H1 (cell line): ENCODE data around the gene RAB8B. TPM values are rescaled to one million over a fixed set of nuclear protein-coding genes. Genes with fewer than 3 reads are reported as not detected.

Experiments used
- CTCF ChIA-PET: fragments of 300-600 bp; sonication (Branson Sonifier 250); formaldehyde crosslinking; loops from one replicate; lab custom pipeline; 2021; ENCODE audit not compliant: partially characterized antibody; lab: Charles Lee
- POLR2A ChIA-PET: fragments of 300-600 bp; sonication (Branson Sonifier 250); formaldehyde crosslinking; loops from one replicate; lab custom pipeline; 2021; ENCODE audit warnings: inconsistent platforms; ENCODE audit not compliant: partially characterized antibody; lab: Charles Lee
- DNase-seq, 2 experiments: peaks; one replicate each; pipeline versions ENCODE4 v3.0.0 to v3.0.0-alpha.2; 2010 to 2022; ENCODE audit warnings: low spot score in 2 of 2, low read depth in 1 of 2, mixed read lengths in 1 of 2
- FAIRE-seq: peaks from 2 replicates; lab custom pipeline; 2011; peaks lifted over from hg19 to GRCh38; lab: Jason Lieb, UNC
- H2AFZ ChIP-seq: 2 replicates; pipeline ENCODE4 v1.8.1; 2012; ENCODE audit warnings: low read length, inconsistent platforms
- H2AK5ac ChIP-seq: 2 replicates; pipeline ENCODE4 v1.6.1; 2013; ENCODE audit warnings: low read depth, low read length
- H2BK120ac ChIP-seq: replicated peaks from 2 replicates; pipeline ENCODE3; 2013; ENCODE audit warnings: low read depth, low read length, inconsistent platforms
- H2BK12ac ChIP-seq: 2 replicates; pipeline ENCODE4 v1.6.1; 2013; ENCODE audit warnings: low read depth, low read length
- H2BK15ac ChIP-seq: 2 replicates; pipeline ENCODE4 v1.6.1; 2013; ENCODE audit warnings: low read length
- H2BK20ac ChIP-seq: 2 replicates; pipeline ENCODE4 v1.6.1; 2013; ENCODE audit warnings: low read length
- H2BK5ac ChIP-seq: 2 replicates; pipeline ENCODE4 v1.6.1; 2013; ENCODE audit warnings: low read depth, low read length
- H3K14ac ChIP-seq: 2 replicates; pipeline ENCODE4 v1.6.1; 2013; ENCODE audit warnings: inconsistent platforms; ENCODE audit not compliant: insufficient read length
- H3K18ac ChIP-seq: 2 replicates; pipeline ENCODE4 v1.6.1; 2013; ENCODE audit warnings: low read length; ENCODE audit errors: extremely low read depth
- H3K23ac ChIP-seq: 2 replicates; pipeline ENCODE4 v1.6.1; 2013; ENCODE audit warnings: inconsistent platforms; ENCODE audit not compliant: insufficient read length
- H3K23me2 ChIP-seq: 2 replicates; pipeline ENCODE4 v1.6.1; 2013; ENCODE audit warnings: low read depth, low read length
- H3K27ac ChIP-seq: 2 replicates; pipeline ENCODE4 v1.6.1; 2011; ENCODE audit warnings: low read depth, low read length, inconsistent platforms
- H3K27me3 ChIP-seq, 4 experiments: replicated peaks in 1 of 4; 1 replicate in 1 of 4; 2 replicates in 3 of 4; pipeline versions ENCODE4 v1.6.1 to v1.8.1; 2011 to 2013; ENCODE audit warnings: low read length in 3 of 4, mild to moderate bottlenecking in 3 of 4, inconsistent platforms in 2 of 4, mixed read lengths in 2 of 4, moderate library complexity in 1 of 4; ENCODE audit not compliant: control insufficient read depth in 3 of 4, insufficient read depth in 3 of 4; ENCODE audit errors: extremely low read depth in 1 of 4
- H3K36me3 ChIP-seq, 4 experiments: 2 replicates each; pipeline versions ENCODE4 v1.6.1 to v1.8.1; 2011 to 2013; ENCODE audit warnings: mild to moderate bottlenecking in 4 of 4, low read length in 3 of 4, moderate library complexity in 2 of 4, control low read depth in 1 of 4, inconsistent platforms in 1 of 4; ENCODE audit not compliant: insufficient read depth in 4 of 4, control insufficient read depth in 2 of 4
- H3K4ac ChIP-seq: replicated peaks from 2 replicates; pipeline ENCODE3; 2013; ENCODE audit warnings: low read length, low read depth, mixed read lengths, inconsistent platforms; ENCODE audit not compliant: insufficient read length
- H3K4me1 ChIP-seq, 4 experiments: replicated peaks in 1 of 4; 1 replicate in 1 of 4; 2 replicates in 3 of 4; pipeline versions ENCODE4 v1.6.1 to v1.8.1; 2011 to 2013; ENCODE audit warnings: low read length in 3 of 4, inconsistent platforms in 2 of 4, mixed read lengths in 1 of 4; ENCODE audit not compliant: insufficient read depth in 4 of 4, control insufficient read depth in 3 of 4
- H3K4me2 ChIP-seq, 2 experiments: 2 replicates each; pipeline versions ENCODE4 v1.6.1 to v1.8.1; 2011 to 2013; ENCODE audit warnings: low read depth in 2 of 2, low read length in 2 of 2, control low read depth in 1 of 2, inconsistent platforms in 1 of 2, mild to moderate bottlenecking in 1 of 2; ENCODE audit not compliant: insufficient read depth in 1 of 2
- H3K4me3 ChIP-seq, 4 experiments: fragments of 200-600, 300-600 bp in 1 of 4; sonication (generic), shearing (Covaris generic), sonication (Bioruptor Twin) in 1 of 4; 2 replicates each; pipeline versions ENCODE4 v1.5.1 to v1.8.1; 2011 to 2016; ENCODE audit warnings: low read length in 4 of 4, low read depth in 3 of 4, control low read depth in 2 of 4, inconsistent platforms in 2 of 4, mild to moderate bottlenecking in 2 of 4, mixed read lengths in 1 of 4, moderate library complexity in 1 of 4; ENCODE audit not compliant: insufficient read depth in 2 of 4; ENCODE audit errors: extremely low read depth in 1 of 4
- H3K56ac ChIP-seq: replicated peaks from 2 replicates; pipeline ENCODE3; 2013; ENCODE audit warnings: low read depth, mild to moderate bottlenecking, mixed read lengths, low read length, inconsistent platforms; ENCODE audit not compliant: insufficient read length
- H3K79me1 ChIP-seq: 2 replicates; pipeline ENCODE4 v1.6.1; 2013; ENCODE audit warnings: low read depth, low read length, control low read depth
- H3K79me2 ChIP-seq, 2 experiments: 2 replicates each; pipeline versions ENCODE4 v1.6.1 to v1.8.1; 2012 to 2013; ENCODE audit warnings: low read length in 2 of 2, mild to moderate bottlenecking in 2 of 2, inconsistent platforms in 1 of 2; ENCODE audit not compliant: insufficient read depth in 2 of 2, control insufficient read depth in 1 of 2
- H3K9ac ChIP-seq, 4 experiments: replicated peaks in 1 of 4; 1 replicate in 1 of 4; 2 replicates in 3 of 4; pipeline versions ENCODE4 v1.6.1 to v1.8.1; 2011 to 2013; ENCODE audit warnings: low read depth in 3 of 4, low read length in 3 of 4, control low read depth in 2 of 4, mild to moderate bottlenecking in 2 of 4, moderate library complexity in 2 of 4, inconsistent platforms in 1 of 4; ENCODE audit errors: extremely low read depth in 1 of 4
- H3K9me3 ChIP-seq, 2 experiments: 2 replicates each; pipeline versions ENCODE4 v1.6.1 to v1.8.1; 2012 to 2013; ENCODE audit warnings: mild to moderate bottlenecking in 2 of 2, moderate library complexity in 2 of 2, control low read depth in 1 of 2, inconsistent platforms in 1 of 2, low read depth in 1 of 2, low read length in 1 of 2, mixed read lengths in 1 of 2; ENCODE audit not compliant: insufficient read depth in 2 of 2
- H4K20me1 ChIP-seq, 2 experiments: replicated peaks in 1 of 2; 2 replicates each; pipeline versions ENCODE3 to v1.8.1; 2011 to 2013; ENCODE audit warnings: inconsistent platforms in 2 of 2, low read length in 2 of 2, mild to moderate bottlenecking in 1 of 2; ENCODE audit not compliant: insufficient read depth in 2 of 2, control insufficient read depth in 1 of 2
- H4K5ac ChIP-seq: 2 replicates; pipeline ENCODE4 v1.6.1; 2013; ENCODE audit warnings: low read length, low read depth, mixed read lengths, inconsistent platforms; ENCODE audit not compliant: insufficient read length
- H4K8ac ChIP-seq: 2 replicates; pipeline ENCODE4 v1.8.0; 2013; ENCODE audit warnings: mild to moderate bottlenecking, moderate library complexity, low read length, inconsistent platforms; ENCODE audit not compliant: insufficient read depth; ENCODE audit errors: extremely low read depth
- H4K91ac ChIP-seq: replicated peaks from 2 replicates; pipeline ENCODE3; 2013; ENCODE audit warnings: low read length, mixed read lengths, inconsistent platforms; ENCODE audit not compliant: insufficient read length
- GABPA ChIP-seq: IDR thresholded peaks from 2 replicates; pipeline ENCODE4 v1.6.1; 2011; ENCODE audit warnings: mild to moderate bottlenecking, low read length, moderate library complexity, borderline replicate concordance; ENCODE audit not compliant: insufficient read depth
- KDM5A ChIP-seq: fragments of 200-600 bp; IDR thresholded peaks from 2 replicates; pipeline ENCODE4 v1.7.1; 2012; ENCODE audit warnings: mild to moderate bottlenecking, low read length, inconsistent platforms, mixed read lengths
- MAFK ChIP-seq: IDR thresholded peaks from 2 replicates; pipeline ENCODE4 v1.6.1; 2012; ENCODE audit warnings: low read depth, mild to moderate bottlenecking, improper control_type of control experiment, low read length
- SAP30 ChIP-seq: fragments of 300-600 bp; sonication (generic); IDR thresholded peaks from 2 replicates; pipeline ENCODE4 v1.7.1; 2012; ENCODE audit warnings: low read length, moderate library complexity, mild to moderate bottlenecking, inconsistent platforms; ENCODE audit not compliant: insufficient read depth, insufficient replicate concordance
- SIRT6 ChIP-seq: IDR thresholded peaks from one replicate; pipeline ENCODE4 v1.7.1; 2012; ENCODE audit warnings: low read length, inconsistent platforms
- SRF ChIP-seq: IDR thresholded peaks from 2 replicates; pipeline ENCODE4 v1.6.1; 2011; ENCODE audit warnings: mild to moderate bottlenecking, low read depth, low read length, moderate library complexity
- TCF12 ChIP-seq: IDR thresholded peaks from 2 replicates; pipeline ENCODE4 v1.6.1; 2011; ENCODE audit warnings: low read depth, mild to moderate bottlenecking, low read length
- polyA plus RNA-seq, 7 experiments: library from polyadenylated mRNA; depleted of rRNA in 3 of 7; stranded (reverse) in 5 of 7; unstranded in 2 of 7; fragments of >200 nt in 5 of 7; fragments of 200-250 nt in 2 of 7; gene quantifications; 1 replicate in 5 of 7; 2 replicates in 1 of 7; 4 replicates in 1 of 7; pipeline versions ENCODE4 v1.2.1 to v1.2.3, GENCODE V29; 2011 to 2013; ENCODE audit warnings: missing spikeins in 2 of 7, mixed read lengths in 2 of 7
- total RNA-seq: library from RNA; stranded (reverse); fragmentation: NEBNext Ultra II Directional; extraction: Animal tissue kit (Norgen Biotek cat#: 25700); gene quantifications from 2 replicates; pipeline ENCODE4 v1.2.1, GENCODE V29; 2021

The RAB8B gene
- total and polyA plus RNA-seq, 2 of the 8 experiments (the other 6 are each of a cell fraction or from before 2014, with no cell fraction given): 9.5 to 47.8 TPM

DNA sequence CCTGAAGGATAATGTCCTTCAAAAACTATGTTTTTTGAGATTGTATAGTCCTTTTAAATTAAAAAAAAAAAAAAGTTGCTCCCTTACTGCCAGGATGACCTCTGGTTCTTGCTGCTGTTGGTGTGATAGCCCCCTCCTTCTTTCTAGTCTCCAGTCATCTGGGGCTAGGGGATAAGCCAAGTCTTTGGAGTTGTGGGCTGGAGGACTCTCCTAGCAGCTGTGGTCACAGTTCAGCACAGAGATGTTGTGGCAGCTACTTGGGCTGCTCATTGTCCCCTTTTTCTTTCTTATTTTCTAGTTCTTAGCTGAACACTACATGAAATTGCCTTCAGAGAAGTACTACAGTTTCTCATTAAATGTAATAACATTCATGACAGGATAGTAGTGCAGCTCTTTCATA, 48.8 kb downstream of the RAB8B start:
- peaks cover 3 to 4% of the 10 kb centered on the region in 2 experiments; a peak in 2 of 4 replicates for H3K9me3 ChIP-seq
- H3K23ac ChIP-seq: no peak overlapping the region
- no peak for TF ChIP-seq SIRT6
- TF ChIP-seq KDM5A: no peak
- no peak for TF ChIP-seq TCF12
- no peak for TF ChIP-seq SAP30
- TF ChIP-seq SRF: no peak
- TF ChIP-seq MAFK: no peak
- no peak for TF ChIP-seq GABPA
- no peaks in the 10 kb centered on the region for H3K23me2 ChIP-seq
- no peak overlapping the region for H3K9ac ChIP-seq
- 0 out of 2 replicates have a peak, but pooled peaks cover 2% of the 10 kb centered on the region for H3K79me1 ChIP-seq
- no peak overlapping the region for H2BK120ac ChIP-seq
- DNase-seq (no peak), FAIRE-seq (no peak)
- no peak overlapping the region for H3K14ac ChIP-seq
- no peak overlapping the region for H3K4me3 ChIP-seq
- H4K8ac ChIP-seq: no peak overlapping the region
- H3K4me1 ChIP-seq: no peaks in the 10 kb centered on the region
- H3K4me2 ChIP-seq: no peak overlapping the region
- no peak overlapping the region for H3K18ac ChIP-seq
- no peak overlapping the region for H4K91ac ChIP-seq
- H4K5ac ChIP-seq: no peak overlapping the region
- H3K36me3 ChIP-seq: peaks cover 0 to 4% (median 0%) of the 10 kb centered on the region in 4 experiments; a peak in 1 of 8 replicates
- no peak overlapping the region for H2AK5ac ChIP-seq
- POLR2A ChIA-PET: interaction anchor here (0.8 kb wide), 1 partner anchor 19 kb away, joined by 3 read pairs; no protein-coding TSS in a partner anchor
- no peak overlapping the region for H2BK12ac ChIP-seq
- CTCF ChIA-PET: interaction anchor here (0.6 to 0.9 kb wide), 2 partner anchors 14 to 361 kb away, joined by 3 read pairs; no protein-coding TSS in a partner anchor
- peaks cover 0 to 19% of the 10 kb centered on the region in 2 experiments; a peak in 2 of 4 replicates for H3K79me2 ChIP-seq
- no peak overlapping the region for H2BK5ac ChIP-seq
- H3K56ac ChIP-seq: no peak overlapping the region
- no peaks in the 10 kb centered on the region for H4K20me1 ChIP-seq
- no peaks in the 10 kb centered on the region for H3K27me3 ChIP-seq
- H2AFZ ChIP-seq: no peak overlapping the region
- no peak overlapping the region for H2BK20ac ChIP-seq
- H3K27ac ChIP-seq: no peak overlapping the region
- H2BK15ac ChIP-seq: no peak overlapping the region
- no peak overlapping the region for H3K4ac ChIP-seq
